GM19324 (cell line): ENCODE results near the gene SIK3.

ENCODE experiments used
- ATAC-seq: cut with Tn5 transposase; IDR thresholded peaks from one replicate; pipeline ENCODE4 v1.9.1; 2021; ENCODE audit warnings: mild to moderate bottlenecking, moderate library complexity; ENCODE audit not compliant: unreplicated experiment, low FRiP score

SIK3 gene

DNA sequence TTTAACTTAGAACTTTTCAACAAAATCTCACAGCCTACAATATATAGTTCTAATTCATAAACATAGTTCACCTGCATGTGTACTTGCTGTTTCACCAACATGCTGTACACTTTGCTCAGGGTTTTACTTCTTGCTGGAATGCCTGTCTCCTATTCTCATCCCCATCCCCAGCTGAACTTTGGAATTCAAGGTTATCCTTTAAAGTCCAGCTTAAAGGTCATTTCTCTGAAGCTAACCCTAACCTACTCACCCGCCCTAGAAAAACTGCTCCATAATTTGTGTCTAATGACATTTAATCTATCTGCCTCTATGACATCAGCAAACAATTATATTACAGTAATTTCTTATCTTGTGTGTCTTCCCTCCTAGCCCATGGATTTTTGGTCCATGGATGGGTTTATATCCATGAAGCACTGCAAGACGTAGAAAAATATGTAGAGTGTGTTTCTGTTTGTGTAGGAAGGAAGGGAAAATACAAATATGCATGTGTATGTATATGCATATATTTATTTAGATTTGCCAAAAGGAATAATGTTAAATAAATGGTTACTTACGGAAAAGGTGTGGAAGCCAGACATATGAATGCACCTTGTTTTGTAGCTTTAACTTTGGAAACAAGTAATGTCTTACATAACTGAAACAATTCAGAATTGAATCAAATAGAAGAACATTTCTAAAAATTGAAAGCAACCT, 161.3 kb downstream of the SIK3 start:
- ATAC-seq = no peak

DNA sequence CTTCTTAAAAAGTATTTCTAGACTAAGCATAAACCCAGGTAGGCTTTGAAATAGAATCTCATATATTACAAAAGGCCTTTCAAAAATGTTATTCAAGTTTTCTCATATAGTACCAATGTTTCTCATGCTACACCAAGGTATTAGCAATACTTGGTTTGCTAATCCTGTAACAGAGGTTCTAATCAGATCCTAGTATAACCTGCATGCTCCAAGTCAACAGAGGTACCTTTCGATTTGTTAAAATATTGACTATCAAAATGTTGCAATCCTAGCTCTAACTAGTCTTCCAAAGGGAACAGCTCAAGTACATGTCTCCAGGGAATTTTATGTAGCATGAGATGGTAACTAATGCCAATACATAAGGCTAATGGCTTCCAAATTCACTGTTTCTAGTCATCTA, 162.7 kb downstream of the SIK3 start:
- no peak for ATAC-seq

DNA sequence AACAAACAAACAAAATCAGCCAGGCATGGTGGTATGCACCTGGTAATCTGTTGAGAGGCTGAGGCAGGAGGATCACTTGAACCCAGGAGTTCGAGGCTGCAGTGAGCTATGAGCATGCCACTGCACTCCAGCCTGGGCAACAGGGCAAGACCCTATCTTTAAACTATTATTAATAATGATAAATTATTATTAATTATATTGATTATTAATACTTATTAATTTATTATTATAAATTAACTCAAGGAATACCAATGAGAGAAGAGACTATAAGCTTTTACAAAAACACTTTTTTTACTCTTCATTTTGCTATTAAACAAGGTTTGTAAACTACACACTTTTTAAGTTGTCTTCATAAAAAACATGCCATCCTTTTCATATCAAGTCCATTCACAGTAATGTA, 163.1 kb downstream of the SIK3 start:
- no peak for ATAC-seq

DNA sequence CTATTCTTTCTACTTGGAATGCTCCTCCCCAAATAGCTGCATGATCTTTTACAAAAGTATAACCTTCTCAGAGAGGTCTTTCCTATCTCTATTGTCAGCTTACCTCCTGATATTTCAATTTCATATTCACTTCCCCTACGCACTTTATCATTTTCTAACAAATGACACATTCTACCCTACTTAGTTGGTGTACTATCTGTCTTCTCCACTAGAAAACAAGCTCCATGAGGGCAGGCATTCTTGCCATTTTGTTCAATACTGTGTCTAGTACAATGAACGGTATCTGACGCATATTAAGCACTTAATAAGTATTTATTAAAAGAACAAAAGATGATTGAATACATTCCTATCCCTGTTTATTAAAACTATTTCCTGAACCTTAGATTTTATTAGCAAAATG, 164.3 kb downstream of the SIK3 start:
- no peak for ATAC-seq

DNA sequence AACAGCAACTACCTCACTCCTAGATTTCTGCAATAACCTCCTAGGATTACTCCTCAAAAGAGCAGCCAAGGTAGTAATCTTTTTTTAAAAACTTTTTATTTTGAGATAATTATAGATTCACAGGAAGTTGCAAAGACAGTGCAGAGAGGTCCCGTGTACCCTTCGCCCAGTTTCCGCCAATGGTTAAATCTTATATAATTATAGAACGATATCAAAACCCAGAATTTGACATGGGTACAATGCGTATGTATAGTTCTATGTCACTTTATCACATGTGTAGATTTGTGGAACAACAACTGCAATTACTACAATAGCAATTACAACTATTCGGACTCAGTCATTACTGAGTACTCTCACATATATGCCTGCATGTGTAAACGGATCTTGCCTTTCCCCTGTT, 166.0 kb downstream of the SIK3 start:
- no peak for ATAC-seq

DNA sequence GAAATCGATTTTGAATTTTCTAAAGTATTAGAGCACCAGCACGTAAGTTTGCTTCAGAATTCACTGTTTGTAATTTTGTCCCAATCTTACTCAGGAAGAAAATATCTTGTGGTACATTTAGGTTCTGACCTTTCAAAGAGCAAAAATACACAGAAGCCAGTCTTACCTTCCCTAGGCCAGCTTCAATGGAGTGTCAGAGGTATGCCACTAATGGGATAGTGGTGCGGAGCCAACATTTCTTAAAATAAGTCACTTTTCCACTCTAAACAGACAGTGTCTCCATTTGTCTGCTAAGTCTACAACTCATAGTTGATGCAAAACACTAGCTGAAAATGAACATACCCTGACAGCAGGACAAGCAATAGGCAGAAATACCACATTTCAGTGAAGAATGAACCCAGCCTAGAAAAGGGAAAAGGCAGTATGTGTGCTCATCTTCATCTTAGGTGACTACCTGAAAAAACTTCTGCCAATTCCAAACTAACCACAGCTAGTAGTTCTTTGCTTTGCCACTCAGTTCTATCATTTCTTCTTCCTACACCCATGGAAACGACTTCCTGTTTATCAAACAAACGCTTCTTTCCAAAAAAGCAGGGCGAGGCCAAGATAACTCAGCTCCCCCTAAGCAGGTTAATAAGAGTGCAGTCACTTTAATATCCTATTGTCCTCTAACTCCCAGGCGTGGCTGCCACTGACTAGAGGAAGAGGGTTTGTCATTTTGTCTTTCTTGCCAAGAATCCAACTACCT, 166.8 kb downstream of the SIK3 start:
- no peak for ATAC-seq

DNA sequence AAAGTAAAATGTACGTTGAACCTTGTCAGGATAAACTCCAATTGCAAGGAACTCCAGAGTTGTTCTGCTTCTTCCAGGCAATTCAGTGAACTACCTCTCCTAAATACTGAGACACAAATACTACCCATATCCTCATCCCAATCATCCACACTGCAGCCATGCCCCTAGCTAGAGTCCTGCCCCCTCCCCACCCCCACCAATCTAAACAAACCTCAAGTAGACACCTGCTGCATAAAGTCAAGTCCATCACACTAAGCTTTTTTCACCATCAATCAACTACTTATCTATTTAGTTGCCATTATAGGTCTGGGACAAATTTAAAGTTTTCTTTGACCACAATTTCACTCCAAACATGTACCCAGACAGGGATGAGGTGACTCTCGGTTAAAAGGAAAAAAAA, 167.6 kb downstream of the SIK3 start:
- ATAC-seq = no peak

DNA sequence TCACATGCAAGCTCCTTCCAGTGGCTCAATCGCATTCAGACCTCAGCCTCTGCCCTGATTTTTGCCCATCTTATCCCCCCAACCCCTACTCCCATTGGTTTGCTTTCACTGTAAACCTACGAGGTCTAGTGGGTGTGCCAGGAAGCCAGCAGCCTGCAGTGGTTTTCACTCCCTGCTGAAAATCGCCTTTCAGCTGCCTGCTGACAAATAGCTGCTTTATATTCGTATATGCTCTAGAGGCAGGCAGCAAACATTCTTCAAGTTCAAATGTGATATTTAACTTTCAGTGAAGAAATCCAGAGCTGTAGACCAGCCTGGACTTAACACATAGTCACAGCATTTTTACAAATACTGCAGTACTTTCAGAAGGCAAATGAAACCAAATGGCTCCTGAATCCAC, 168.1 kb downstream of the SIK3 start:
- ATAC-seq = no peak

DNA sequence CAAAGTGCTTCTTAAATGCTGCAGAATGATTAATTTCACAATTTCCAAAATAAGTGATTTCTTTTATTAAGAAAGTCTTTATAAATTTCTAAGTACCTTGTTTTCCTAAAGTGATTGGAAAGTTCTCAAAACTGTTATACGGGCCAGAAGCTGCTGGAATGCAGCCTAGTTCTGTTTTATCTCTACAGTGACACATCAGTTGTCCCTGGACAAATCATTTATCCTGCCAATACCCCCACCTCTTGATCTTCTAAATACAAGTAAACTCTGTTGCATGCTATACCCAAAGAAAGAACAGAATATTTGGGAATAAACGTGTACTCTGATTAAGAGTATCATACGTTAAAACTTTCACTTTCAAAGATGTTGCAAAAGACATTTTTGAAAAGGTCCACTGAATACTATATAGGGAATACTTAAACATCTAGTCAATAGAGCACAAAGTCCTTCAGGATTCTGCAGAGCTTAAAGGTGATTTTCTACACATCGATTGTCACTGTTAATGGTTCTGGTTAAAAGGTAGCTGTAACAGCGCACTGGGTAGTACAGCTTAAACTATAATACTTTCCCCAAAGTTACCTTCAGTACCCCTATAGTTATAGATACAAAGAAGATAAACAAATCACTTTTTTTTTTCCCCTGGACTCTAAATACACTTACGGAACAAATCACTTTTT, 168.7 kb downstream of the SIK3 start:
- no peak for ATAC-seq

DNA sequence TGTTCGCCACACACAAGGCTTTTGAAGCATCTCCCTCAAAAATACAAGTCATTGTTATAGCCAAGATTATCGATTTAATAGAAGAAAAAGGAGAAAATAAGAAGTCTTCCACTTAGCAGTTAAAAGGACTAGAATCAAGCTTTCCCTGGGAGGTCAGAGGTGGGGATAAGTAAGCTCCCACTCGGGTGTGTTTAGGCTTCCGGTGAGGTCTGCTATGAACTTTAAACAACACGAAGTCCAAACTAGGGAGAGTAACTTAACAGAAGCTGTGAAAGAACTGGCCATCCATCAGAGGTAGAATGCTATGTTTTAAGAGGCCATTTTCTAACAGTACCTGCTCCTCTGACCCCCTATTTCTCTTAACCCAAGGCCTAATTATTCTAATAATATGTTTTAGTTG, 169.4 kb downstream of the SIK3 start:
- no peak for ATAC-seq

DNA sequence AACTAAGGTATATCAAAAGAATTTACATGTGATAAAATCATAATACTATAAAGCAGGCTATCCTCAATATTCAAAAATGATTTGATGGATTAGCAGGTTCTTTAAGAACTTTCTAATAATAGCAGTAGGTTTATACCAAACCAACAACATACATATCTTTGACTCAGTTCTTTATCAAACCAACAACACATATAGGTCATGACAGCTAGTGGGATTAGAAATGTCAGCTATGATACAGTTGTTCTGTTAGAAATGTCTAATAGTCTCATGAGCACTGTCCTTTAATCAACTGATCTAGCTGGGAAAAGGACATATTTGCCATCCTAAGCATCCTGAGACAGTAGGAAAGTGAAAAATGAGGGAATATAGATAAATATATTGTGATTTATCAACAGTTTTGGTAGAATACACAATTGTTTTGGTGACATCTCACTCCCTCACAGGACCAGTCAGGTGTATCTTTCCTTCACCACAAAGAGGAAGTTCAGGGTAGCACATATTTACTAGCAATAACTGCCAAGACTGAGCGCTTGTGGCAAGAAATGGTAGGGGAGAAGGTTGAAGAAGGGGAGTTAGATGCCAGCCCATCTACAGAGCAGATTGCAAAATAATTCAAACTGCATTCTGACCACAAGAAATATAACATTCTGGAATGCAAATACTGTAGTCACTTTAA, 170.0 kb downstream of the SIK3 start:
- ATAC-seq = peak; percentile 42

DNA sequence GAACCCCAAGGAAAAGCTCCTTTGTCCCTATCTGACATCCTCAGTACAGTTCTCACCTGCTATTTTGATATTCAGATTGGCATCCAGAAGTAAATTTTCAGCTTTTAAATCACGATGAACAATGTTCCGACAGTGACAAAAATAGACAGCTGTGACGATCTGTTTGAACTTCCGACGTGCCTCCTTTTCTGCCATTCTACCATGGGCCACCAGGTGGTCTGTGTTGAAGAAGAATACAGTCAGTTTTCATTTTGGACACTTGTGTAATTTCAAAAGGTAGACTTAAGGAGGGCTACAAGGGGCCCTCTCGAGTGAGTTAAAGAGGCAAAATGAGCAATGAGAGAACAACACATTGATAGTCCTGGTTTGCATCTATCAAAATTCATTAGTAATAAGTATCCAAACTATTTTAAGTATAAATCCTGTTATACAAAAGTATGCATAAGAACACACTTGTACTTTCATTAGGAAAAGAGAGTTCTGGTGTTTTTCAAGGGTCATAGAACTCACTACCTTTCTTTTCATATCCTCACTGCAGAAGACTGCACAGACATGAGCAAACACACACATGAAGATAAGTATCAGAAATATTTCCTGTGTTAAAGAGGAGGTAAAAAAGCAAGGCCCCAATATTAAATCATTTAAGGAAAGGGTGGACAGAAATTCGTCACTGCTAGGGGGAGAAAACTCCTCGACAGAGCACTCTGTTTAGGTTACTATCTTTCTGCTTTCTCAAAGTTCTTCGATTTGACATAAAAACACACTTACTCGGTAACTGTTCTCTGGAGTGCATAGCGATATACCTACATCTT, 170.9 kb downstream of the SIK3 start:
- ATAC-seq = no peak

DNA sequence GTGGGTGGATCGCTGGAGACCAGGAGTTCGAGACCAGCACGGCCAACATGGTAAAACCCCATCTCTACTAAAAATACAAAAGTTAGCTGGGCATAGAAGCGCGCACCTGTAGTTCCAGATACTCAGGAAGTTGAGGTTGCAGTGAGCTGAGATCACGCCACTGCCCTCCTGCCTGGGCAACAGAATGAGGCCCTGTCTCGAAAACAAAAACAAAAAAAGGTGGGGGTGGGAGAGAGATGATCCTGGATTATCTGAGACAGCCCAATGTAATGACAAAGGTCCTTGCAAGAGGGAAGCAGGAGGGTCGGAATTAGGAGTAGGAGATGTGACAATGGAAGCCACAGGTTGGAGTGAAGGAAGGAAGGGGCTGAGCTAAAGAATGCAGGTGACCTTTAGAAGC, 173.2 kb downstream of the SIK3 start:
- no peak for ATAC-seq

DNA sequence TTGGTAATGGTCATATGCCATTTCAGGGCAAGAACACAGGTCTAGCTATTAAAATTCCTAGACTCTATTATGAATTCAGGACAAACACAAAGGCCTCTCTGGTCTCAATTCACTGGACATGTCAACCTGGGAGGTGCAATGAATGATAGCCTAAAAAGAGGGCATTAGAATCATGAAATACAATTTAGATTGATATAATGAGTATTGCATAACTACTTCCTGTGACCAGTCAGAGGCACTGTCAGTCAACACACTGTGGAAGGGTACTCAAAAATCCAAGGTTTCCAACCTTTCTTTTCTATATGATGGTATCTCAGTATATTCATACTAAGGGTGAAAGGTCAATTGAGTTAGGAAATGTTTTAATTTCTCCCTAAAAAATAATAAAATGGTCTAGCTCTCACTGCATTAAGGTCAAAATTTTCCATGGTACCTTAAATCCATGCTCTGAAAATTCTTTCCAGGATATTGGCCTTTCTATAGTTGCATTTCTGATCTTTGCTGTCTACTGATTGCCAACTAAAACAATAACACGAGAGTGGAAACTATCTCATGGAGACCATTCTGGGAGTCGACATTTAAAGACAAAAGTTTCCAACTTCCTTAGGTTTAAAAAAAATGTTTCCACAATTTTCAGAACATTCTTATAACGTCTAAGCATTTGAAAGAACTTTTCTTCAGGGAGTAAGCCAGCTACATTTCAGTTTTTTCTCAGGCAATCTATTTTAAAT, 179.1 kb downstream of the SIK3 start:
- no peak for ATAC-seq

DNA sequence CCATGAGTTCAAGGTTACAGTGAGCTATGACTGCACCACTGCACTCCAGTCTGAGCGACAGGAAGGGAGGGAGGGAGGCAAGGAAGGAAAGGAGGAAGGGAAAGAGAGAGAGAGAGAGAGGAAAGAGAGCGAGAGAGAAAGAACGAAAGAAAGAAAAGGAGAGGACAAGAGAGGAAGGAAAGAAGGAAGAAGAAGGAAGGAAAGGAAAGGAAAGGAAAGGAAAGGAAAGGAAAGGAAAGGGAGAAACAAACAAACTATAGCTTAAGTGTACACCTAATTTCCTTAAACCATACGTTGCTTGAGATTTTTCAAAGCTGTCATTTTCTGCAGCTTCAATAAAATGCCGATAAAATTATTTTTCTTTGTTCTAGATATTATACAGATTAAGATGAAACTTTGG, 180.6 kb downstream of the SIK3 start:
- ATAC-seq = no peak

DNA sequence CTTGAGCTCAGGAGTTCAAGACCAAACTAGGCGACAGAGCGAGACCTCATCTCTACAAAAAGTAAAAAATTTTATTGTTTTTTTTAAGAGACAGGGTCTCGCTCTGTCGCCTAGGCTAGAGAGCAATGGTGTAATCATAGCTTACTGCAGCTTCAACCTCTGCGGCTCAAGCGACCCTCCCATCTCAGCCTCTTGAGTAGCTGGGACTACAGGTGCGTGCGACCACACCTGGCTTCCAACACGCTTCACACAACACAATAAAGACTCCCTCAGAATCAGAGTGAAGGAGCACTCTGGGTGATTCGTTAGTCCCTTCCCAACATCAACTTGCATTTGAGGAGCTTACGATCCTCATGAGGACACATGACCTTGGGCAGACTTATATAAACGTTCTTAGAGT, 181.3 kb downstream of the SIK3 start:
- no peak for ATAC-seq

DNA sequence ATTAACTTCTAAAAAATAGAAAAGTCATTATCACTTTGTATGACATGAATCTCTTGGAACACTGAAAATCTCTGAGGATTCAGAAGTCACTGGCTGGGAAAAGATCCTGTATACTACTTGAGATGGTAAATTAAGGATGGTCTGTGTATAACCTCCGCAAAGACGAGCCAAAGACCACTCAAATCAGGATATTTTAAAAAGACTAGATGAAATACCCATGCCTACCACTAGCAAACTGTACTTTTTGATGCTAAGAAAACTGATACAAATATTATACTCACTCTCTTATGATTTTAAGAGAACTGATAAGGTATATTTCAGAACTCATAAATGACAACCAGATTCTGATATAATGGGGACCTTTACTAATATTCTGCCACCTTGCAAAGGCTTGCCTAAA, 182.2 kb downstream of the SIK3 start:
- no peak for ATAC-seq

DNA sequence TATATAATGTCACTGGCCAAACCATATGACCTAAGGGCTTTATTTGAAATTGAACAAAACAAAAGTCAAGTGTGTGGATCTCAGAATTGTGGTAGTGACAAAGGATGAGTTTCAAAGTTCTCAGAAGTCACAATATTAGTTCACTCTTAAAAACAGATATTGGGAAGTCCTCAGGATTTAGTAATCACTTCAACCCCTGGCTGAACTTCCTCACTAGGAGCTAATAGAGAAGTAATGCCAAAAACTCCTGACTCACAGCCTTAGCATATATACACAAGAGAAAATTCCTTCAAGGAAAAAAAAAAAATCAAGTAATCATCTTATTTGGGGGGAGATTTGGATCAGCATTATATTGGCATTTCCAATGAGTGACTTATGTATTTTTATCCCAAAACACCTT, 185.2 kb downstream of the SIK3 start:
- ATAC-seq = no peak

DNA sequence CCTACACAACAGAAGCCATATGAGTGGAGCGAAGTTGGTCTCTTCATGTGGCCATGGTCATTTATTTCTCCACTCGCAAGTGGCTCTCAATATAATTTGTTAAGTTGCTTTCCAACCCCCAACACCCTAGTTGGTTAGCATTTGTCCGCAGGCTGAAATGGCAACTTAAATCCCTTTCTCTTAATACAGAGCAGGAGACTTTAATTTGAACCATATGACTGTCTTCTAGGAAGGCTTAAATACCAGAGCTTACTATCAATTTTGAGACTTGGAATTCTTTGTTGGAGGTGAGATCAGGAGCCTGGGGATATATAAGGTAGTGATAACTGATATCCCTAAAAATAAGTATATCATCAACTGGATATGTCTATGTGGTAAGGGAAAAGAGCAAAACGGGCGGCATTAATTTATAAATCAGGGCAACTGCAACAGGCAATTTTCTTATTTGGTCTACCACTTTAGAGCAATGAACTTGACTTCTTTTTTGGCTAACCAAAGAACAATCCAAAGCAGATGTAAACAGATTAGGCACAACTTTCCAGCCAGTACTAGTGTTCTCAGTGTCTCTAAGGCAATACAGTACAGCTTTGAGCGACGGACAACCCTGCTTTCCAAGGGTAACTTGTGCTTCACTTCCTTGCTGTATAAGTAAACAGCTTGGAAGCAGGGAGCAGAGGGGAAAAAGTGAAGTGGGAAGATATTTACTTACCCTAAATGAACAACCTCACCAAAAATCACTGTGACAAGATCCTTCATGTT, 186.1 kb downstream of the SIK3 start:
- ATAC-seq = no peak
